Measurements from ENCODE around the gene ITPR1.

GRCh38 chr3:4820296-4821121 is 327.4 kb downstream of the ITPR1 start:
- TF ChIP-seq POLR2A (IDR thresholded peaks at IDR 0.05) (no peak), POLR2AphosphoS5 (IDR thresholded peaks at IDR 0.05) (no peak), CTCF (IDR thresholded peaks at IDR 0.05) (no peak)
